SK-N-MC (cell line): Measurements from ENCODE around the gene PTGDR2.
A peak's percentile ranks its signal among the peaks of the same experiment; 100 is the strongest.

Source experiments
- DNase-seq: peaks from one replicate; pipeline ENCODE4 v3.0.0-alpha.2; 2011; ENCODE audit warnings: low read depth, low spot score
- H3K27ac ChIP-seq: fragments of 200-600 bp; sonication (generic); 2 replicates; pipeline ENCODE4 v1.5.1; 2016; ENCODE audit warnings: mixed run types
- H3K36me3 ChIP-seq: fragments of 200-600 bp; sonication (generic); 2 replicates; pipeline ENCODE4 v1.6.1; 2017; ENCODE audit warnings: antibody characterized with exemption, low read length, mixed read lengths; ENCODE audit not compliant: insufficient read depth
- H3K4me3 ChIP-seq: fragments of 200-600 bp; sonication (generic); 2 replicates; pipeline ENCODE4 v1.5.1; 2016
- H3K9ac ChIP-seq: fragments of 200-600 bp; sonication (generic); 2 replicates; pipeline ENCODE4 v1.8.0; 2017; ENCODE audit warnings: mixed run types, mixed read lengths; ENCODE audit not compliant: insufficient read length
- H3K9me3 ChIP-seq: fragments of 200-600 bp; sonication (generic); 2 replicates; pipeline ENCODE4 v1.6.1; 2017; ENCODE audit warnings: low read depth, mild to moderate bottlenecking, antibody characterized with exemption, low read length, moderate library complexity, mixed read lengths
- EZH2 ChIP-seq: fragments of 200-600 bp; sonication (generic); IDR thresholded peaks from one replicate; pipeline ENCODE4 v1.6.1; 2017; ENCODE audit warnings: antibody characterized with exemption
- FOXP2 ChIP-seq: optimal IDR thresholded peaks from 2 replicates; pipeline ENCODE3; 2011; ENCODE audit warnings: mild to moderate bottlenecking, moderate library complexity; ENCODE audit not compliant: insufficient read depth; ENCODE audit errors: extremely low read length, control extremely low read depth
- POLR2AphosphoS5 ChIP-seq: IDR thresholded peaks from 2 replicates; pipeline ENCODE4 v1.6.1; 2012; ENCODE audit warnings: mild to moderate bottlenecking, low read depth, low read length, borderline replicate concordance

Gene PTGDR2

GRCh38 chr11:60840470-60841430 lies 15.0 kb downstream of the PTGDR2 start:
- Histone ChIP-seq H3K9me3 (no peaks in the 10 kb centered on the region), H3K4me3 (no peak overlapping the region), H3K27ac (no peak overlapping the region; the same call in 1 of the 2 replicates), H3K9ac (no peak overlapping the region), H3K36me3 (peaks cover 5% of the 10 kb centered on the region; the same call in 1 of the 2 replicates)
- TF ChIP-seq EZH2 (no peak), POLR2AphosphoS5 (no peak), FOXP2 (no peak)
- no peak for DNase-seq

- Histone ChIP-seq H3K4me3 (no peak overlapping the region), H3K27ac (no peak overlapping the region), H3K9ac (no peak overlapping the region), H3K9me3 (no peaks in the 10 kb centered on the region), H3K36me3 (no peaks in the 10 kb centered on the region)
- TF ChIP-seq FOXP2 (no peak), POLR2AphosphoS5 (no peak), EZH2 (no peak)
- no peak for DNase-seq
These were observed 17.6 kb downstream of the PTGDR2 start for GRCh38 chr11:60838132-60838531.

GRCh38 chr11:60836866-60837515 lies 18.8 kb downstream of the PTGDR2 start:
- no peak overlapping the region for H3K4me3 ChIP-seq
- H3K9ac ChIP-seq, result no peak overlapping the region
- TF ChIP-seq FOXP2 (no peak), POLR2AphosphoS5 (no peak), EZH2 (no peak)
- H3K36me3 ChIP-seq, result no peaks in the 10 kb centered on the region
- H3K9me3 ChIP-seq, result no peaks in the 10 kb centered on the region
- no peak overlapping the region for H3K27ac ChIP-seq
- DNase-seq, result no peak

DNA sequence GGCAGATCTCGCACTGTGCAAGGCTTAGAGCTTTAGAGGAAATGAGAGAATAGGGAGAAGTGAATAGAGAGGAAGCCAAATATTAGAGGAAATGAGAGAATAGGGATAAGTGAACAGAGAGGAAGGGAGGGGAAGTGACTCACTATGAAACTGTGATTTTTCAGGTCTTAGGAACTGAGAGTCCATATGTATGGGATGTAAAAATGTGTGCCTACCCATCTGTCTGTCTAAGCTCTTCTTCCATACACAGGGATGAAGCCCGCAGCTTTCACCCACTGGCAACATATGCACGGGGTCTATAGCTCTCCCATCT lies 20.3 kb downstream of the PTGDR2 start:
- TF ChIP-seq EZH2 (no peak), POLR2AphosphoS5 (no peak), FOXP2 (no peak)
- DNase-seq, result no peak
- H3K9ac ChIP-seq, result no peak overlapping the region
- H3K36me3 ChIP-seq, result no peaks in the 10 kb centered on the region
- no peak overlapping the region for H3K4me3 ChIP-seq
- H3K27ac ChIP-seq, result no peak overlapping the region
- H3K9me3 ChIP-seq, result no peaks in the 10 kb centered on the region

DNA sequence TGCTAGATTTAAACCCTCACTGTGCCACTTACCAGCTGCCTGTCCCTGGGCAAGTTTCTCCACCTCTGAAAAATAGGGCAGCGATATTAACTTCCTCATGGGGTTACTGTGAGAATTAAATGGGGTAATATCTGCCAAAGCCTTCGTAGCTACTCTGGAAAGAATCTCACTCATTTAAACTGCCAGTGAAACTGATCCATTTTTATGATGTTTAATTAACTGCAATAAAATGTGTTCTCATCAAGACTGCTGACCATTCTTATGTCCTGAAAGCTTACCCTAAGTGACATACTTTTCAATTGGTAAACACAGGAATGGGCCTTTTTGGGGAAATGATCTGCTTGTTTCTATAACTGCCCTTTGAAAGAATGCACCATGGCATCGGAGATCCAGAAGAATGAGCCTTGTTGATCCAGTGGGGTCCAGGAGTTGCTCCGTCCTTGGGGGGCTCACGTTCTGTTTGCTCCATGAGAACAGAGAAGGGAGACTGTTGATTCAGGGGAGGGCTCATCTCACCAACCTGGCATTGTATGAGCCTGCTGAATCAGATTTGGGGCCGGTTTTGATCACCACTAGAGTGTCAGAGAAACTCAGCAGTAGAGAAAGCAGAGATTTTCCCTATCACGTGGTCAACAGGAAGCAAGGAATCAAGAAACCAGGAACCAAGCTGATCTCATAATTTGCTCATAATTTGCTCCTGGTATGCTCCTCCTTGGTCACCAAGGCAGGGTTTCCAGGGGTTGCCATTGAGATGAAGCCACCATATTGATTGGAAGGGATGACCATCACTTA lies 20.8 kb downstream of the PTGDR2 start:
- no peak for DNase-seq
- Histone ChIP-seq H3K9me3 (no peaks in the 10 kb centered on the region), H3K27ac (no peak overlapping the region), H3K9ac (no peak overlapping the region), H3K36me3 (no peaks in the 10 kb centered on the region), H3K4me3 (no peak overlapping the region)
- TF ChIP-seq POLR2AphosphoS5 (no peak), EZH2 (no peak), FOXP2 (no peak)

DNA sequence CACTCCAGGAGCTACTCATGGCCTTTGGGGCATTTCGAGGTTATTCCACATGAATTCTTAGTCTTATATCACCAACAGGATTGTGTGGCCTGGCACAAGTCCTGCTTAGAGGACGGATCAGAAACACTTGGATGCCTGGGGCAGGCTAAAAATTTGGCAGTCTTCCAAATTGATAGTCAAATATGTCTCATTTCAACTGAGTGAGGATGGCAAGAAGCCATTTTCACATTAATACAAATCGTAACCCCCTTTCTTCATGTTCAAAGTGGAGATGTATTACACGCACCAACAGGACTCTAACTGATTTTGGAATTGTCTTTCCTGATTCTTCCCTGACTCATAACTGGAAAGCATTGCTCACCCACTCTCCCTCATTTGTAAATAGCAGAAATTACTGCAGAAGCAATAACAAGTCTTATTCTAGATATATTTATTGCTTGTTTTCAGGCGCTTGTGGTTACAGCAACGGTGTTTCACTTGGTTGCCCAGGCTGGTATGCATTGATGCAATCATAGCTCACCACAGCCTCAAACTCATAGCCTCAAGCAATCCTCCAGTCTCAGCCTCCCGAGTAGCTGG lies 24.2 kb downstream of the PTGDR2 start:
- H3K36me3 ChIP-seq, result no peaks in the 10 kb centered on the region
- H3K27ac ChIP-seq, result no peak overlapping the region
- no peak for DNase-seq
- no peak for TF ChIP-seq EZH2
- TF ChIP-seq POLR2AphosphoS5, result no peak
- no peak for TF ChIP-seq FOXP2
- H3K9me3 ChIP-seq, result no peaks in the 10 kb centered on the region
- H3K9ac ChIP-seq, result no peak overlapping the region
- no peak overlapping the region for H3K4me3 ChIP-seq

GRCh38 chr11:60831143-60831500 lies 24.6 kb downstream of the PTGDR2 start:
- H3K9ac ChIP-seq, result no peak overlapping the region
- no peaks in the 10 kb centered on the region for H3K36me3 ChIP-seq
- DNase-seq, result peak; percentile 45

GRCh38 chr11:60830478-60831142 lies 25.1 kb downstream of the PTGDR2 start:
- TF ChIP-seq EZH2 (no peak), FOXP2 (no peak), POLR2AphosphoS5 (no peak)
- H3K36me3 ChIP-seq, result no peaks in the 10 kb centered on the region
- H3K9me3 ChIP-seq, result no peaks in the 10 kb centered on the region
- H3K9ac ChIP-seq, result no peak overlapping the region
- no peak for DNase-seq
- H3K27ac ChIP-seq, result no peak overlapping the region
- no peak overlapping the region for H3K4me3 ChIP-seq

More at GRCh38 chr11:60831143-60831500, 24.6 kb downstream of the PTGDR2 start:
- H3K27ac ChIP-seq, result no peak overlapping the region
- H3K4me3 ChIP-seq, result no peak overlapping the region
- no peaks in the 10 kb centered on the region for H3K9me3 ChIP-seq
- no peak for TF ChIP-seq POLR2AphosphoS5
- TF ChIP-seq EZH2, result no peak
- no peak for TF ChIP-seq FOXP2
